RPMI7951 (cell line): Measurements from ENCODE around the gene EIF3B. TPM values are rescaled to one million over a fixed set of nuclear protein-coding genes. Genes with fewer than 3 reads are reported as not detected.

Experiments used
- total RNA-seq: library from RNA; depleted of rRNA; stranded (reverse); fragments of >200 nt; shearing (Covaris generic); gene quantifications from 2 replicates; pipeline ENCODE4 v1.2.3, GENCODE V29; 2014; rRNA removed

Gene EIF3B
- total RNA-seq, 1 experiment from 2014 or later, result 182 TPM

Other genes with a start within 250 kb of the EIF3B start
- gene MAD1L1, start 121.9 kb upstream of the EIF3B start, total RNA-seq, result 133 and 165 TPM in 2 replicates
- 36.4 and 36.8 TPM in 2 replicates for gene MRM2, start 112.6 kb upstream of the EIF3B start, total RNA-seq
- gene NUDT1, start 112.6 kb upstream of the EIF3B start, total RNA-seq, result 131 and 171 TPM in 2 replicates
- gene SNX8, start 40.4 kb upstream of the EIF3B start, total RNA-seq, result 8.9 and 24.2 TPM in 2 replicates
- gene CHST12, start 48.8 kb downstream of the EIF3B start, total RNA-seq, result 5.9 and 8.0 TPM in 2 replicates
- gene GRIFIN, start 121.6 kb downstream of the EIF3B start, total RNA-seq, result not detected in 2 replicates
- 19.1 and 28.5 TPM in 2 replicates for gene LFNG, start 164.9 kb downstream of the EIF3B start, total RNA-seq
- 22.6 and 28.8 TPM in 2 replicates for gene BRAT1, start 200.7 kb downstream of the EIF3B start, total RNA-seq
- 10.1 and 14.8 TPM in 2 replicates for gene IQCE, start 204.2 kb downstream of the EIF3B start, total RNA-seq